H9 (cell line): ENCODE results near the gene ZNF628. TPM values are rescaled to one million over a fixed set of nuclear protein-coding genes. Genes with fewer than 3 reads are reported as not detected.

Source experiments
- DNase-seq: peaks from one replicate; pipeline ENCODE4 v3.0.0-alpha.2; 2017
- H2AFZ ChIP-seq: one replicate; pipeline ENCODE4 v1.6.1; 2013; ENCODE audit warnings: mild to moderate bottlenecking, low read length, control low read depth, moderate library complexity
- H2AK5ac ChIP-seq: 2 replicates; pipeline ENCODE4 v1.6.1; 2013; ENCODE audit warnings: low read length, control low read depth, mixed read lengths; ENCODE audit not compliant: insufficient read length
- H2BK120ac ChIP-seq: one replicate; pipeline ENCODE4 v1.6.1; 2013; ENCODE audit warnings: low read depth, mild to moderate bottlenecking, low read length, control low read depth, inconsistent platforms; ENCODE audit not compliant: poor library complexity, severe bottlenecking
- H2BK12ac ChIP-seq: 2 replicates; pipeline ENCODE4 v1.6.1; 2013; ENCODE audit warnings: low read length, control low read depth, mixed read lengths, low read depth; ENCODE audit not compliant: insufficient read length
- H2BK15ac ChIP-seq: 2 replicates; pipeline ENCODE4 v1.6.1; 2013; ENCODE audit warnings: low read depth, low read length, control low read depth
- H2BK20ac ChIP-seq: one replicate; pipeline ENCODE4 v1.6.1; 2013; ENCODE audit warnings: low read depth, mild to moderate bottlenecking, low read length, control low read depth, inconsistent platforms; ENCODE audit not compliant: poor library complexity, severe bottlenecking
- H2BK5ac ChIP-seq: 2 replicates; pipeline ENCODE4 v1.6.1; 2013; ENCODE audit warnings: low read length, control low read depth, mixed read lengths; ENCODE audit not compliant: insufficient read length
- H3K14ac ChIP-seq: 2 replicates; pipeline ENCODE4 v1.6.1; 2013; ENCODE audit warnings: low read length, control low read depth; ENCODE audit not compliant: insufficient read depth
- H3K18ac ChIP-seq: 2 replicates; pipeline ENCODE4 v1.6.1; 2013; ENCODE audit warnings: low read depth, mild to moderate bottlenecking, mixed read lengths, low read length, control low read depth; ENCODE audit not compliant: insufficient read length
- H3K23ac ChIP-seq: 2 replicates; pipeline ENCODE4 v1.6.1; 2013; ENCODE audit warnings: low read length, control low read depth, mixed read lengths, low read depth; ENCODE audit not compliant: insufficient read length
- H3K23me2 ChIP-seq: 2 replicates; pipeline ENCODE4 v1.6.1; 2013; ENCODE audit warnings: low read depth, mild to moderate bottlenecking, mixed read lengths, low read length, control low read depth; ENCODE audit not compliant: insufficient read length, poor library complexity, severe bottlenecking
- H3K27ac ChIP-seq: 2 replicates; pipeline ENCODE4 v1.5.1; 2013; ENCODE audit warnings: low read length, control low read depth, mixed read lengths, low read depth; ENCODE audit not compliant: insufficient read length
- H3K27me3 ChIP-seq: 2 replicates; pipeline ENCODE4 v1.6.1; 2013; ENCODE audit warnings: low read length, control low read depth, inconsistent platforms; ENCODE audit not compliant: insufficient read depth
- H3K4ac ChIP-seq: 2 replicates; pipeline ENCODE4 v1.6.1; 2013; ENCODE audit warnings: low read depth, mild to moderate bottlenecking, control low read depth, inconsistent platforms, low read length, moderate library complexity
- H3K4me1 ChIP-seq: 2 replicates; pipeline ENCODE4 v1.6.1; 2013; ENCODE audit warnings: low read length, control low read depth, inconsistent platforms; ENCODE audit not compliant: insufficient read depth
- H3K4me2 ChIP-seq: 2 replicates; pipeline ENCODE4 v1.6.1; 2013; ENCODE audit warnings: low read length, control low read depth, mixed read lengths; ENCODE audit not compliant: insufficient read length, insufficient read depth
- H3K56ac ChIP-seq: 2 replicates; pipeline ENCODE4 v1.6.1; 2013; ENCODE audit warnings: low read depth, mild to moderate bottlenecking, mixed read lengths, low read length, control low read depth; ENCODE audit not compliant: insufficient read length
- H3K79me1 ChIP-seq: 2 replicates; pipeline ENCODE4 v1.6.1; 2013; ENCODE audit warnings: low read depth, mild to moderate bottlenecking, moderate library complexity, low read length, control low read depth, inconsistent platforms; ENCODE audit not compliant: insufficient read depth, poor library complexity, severe bottlenecking
- H3K79me2 ChIP-seq: 2 replicates; pipeline ENCODE4 v1.6.1; 2013; ENCODE audit warnings: low read length, control low read depth, inconsistent platforms; ENCODE audit not compliant: insufficient read depth
- H3K9ac ChIP-seq: 2 replicates; pipeline ENCODE4 v1.6.1; 2013; ENCODE audit warnings: low read length, control low read depth, mixed read lengths; ENCODE audit not compliant: insufficient read length; ENCODE audit errors: extremely low read depth
- H3K9me3 ChIP-seq: one replicate; pipeline ENCODE4 v1.6.1; 2013; ENCODE audit warnings: low read depth, low read length, inconsistent platforms; ENCODE audit not compliant: control insufficient read depth
- H3T11ph ChIP-seq: one replicate; pipeline ENCODE4 v1.6.1; 2013; ENCODE audit warnings: mild to moderate bottlenecking, low read length, control low read depth, inconsistent platforms
- H4K20me1 ChIP-seq: one replicate; pipeline ENCODE4 v1.6.1; 2013; ENCODE audit not compliant: control insufficient read depth, insufficient read length, insufficient read depth
- H4K5ac ChIP-seq: 2 replicates; pipeline ENCODE4 v1.6.1; 2013; ENCODE audit warnings: low read depth, mild to moderate bottlenecking, mixed read lengths, low read length, control low read depth; ENCODE audit not compliant: insufficient read length
- H4K8ac ChIP-seq: replicated peaks from 2 replicates; pipeline ENCODE4 v1.6.1; 2013; ENCODE audit warnings: low read length, control low read depth, mixed read lengths, low read depth; ENCODE audit not compliant: insufficient read length
- H4K91ac ChIP-seq: 2 replicates; pipeline ENCODE4 v1.6.1; 2013; ENCODE audit warnings: low read depth, mild to moderate bottlenecking, moderate library complexity, mixed read lengths, low read length, control low read depth; ENCODE audit not compliant: insufficient read length
- H3K27ac Mint-ChIP-seq, 3 experiments: 2 replicates in 2 of 3; 3 replicates in 1 of 3; pipeline ENCODE4 v1.8.0; 2020 to 2021; ENCODE audit warnings: mixed read lengths in 3 of 3, mild to moderate bottlenecking in 1 of 3, moderate library complexity in 1 of 3
- H3K27me3 Mint-ChIP-seq: 2 replicates; pipeline ENCODE4 v1.8.0; 2021; ENCODE audit warnings: low read depth, mild to moderate bottlenecking, moderate library complexity, mixed read lengths
- H3K36me3 Mint-ChIP-seq, 3 experiments: 2 replicates in 2 of 3; 3 replicates in 1 of 3; pipeline ENCODE4 v1.8.0; 2020 to 2021; ENCODE audit warnings: low read depth in 3 of 3, mixed read lengths in 3 of 3; ENCODE audit not compliant: insufficient read depth in 1 of 3
- H3K4me1 Mint-ChIP-seq, 2 experiments: 2 replicates each; pipeline ENCODE4 v1.8.0; 2020; ENCODE audit warnings: mixed read lengths in 2 of 2
- H3K4me3 Mint-ChIP-seq, 2 experiments: 2 replicates in 1 of 2; 3 replicates in 1 of 2; pipeline ENCODE4 v1.8.0; 2020 to 2021; ENCODE audit warnings: mild to moderate bottlenecking in 2 of 2, mixed read lengths in 2 of 2, moderate library complexity in 1 of 2
- H3K9me3 Mint-ChIP-seq, 2 experiments: 2 replicates in 1 of 2; 3 replicates in 1 of 2; pipeline ENCODE4 v1.8.0; 2020; ENCODE audit warnings: mild to moderate bottlenecking in 2 of 2, mixed read lengths in 2 of 2, moderate library complexity in 1 of 2
- CTCF ChIP-seq: fragments of 200-600 bp; sonication (generic); conservative IDR thresholded peaks from 3 replicates; pipeline ENCODE4 v1.8.0; 2021; ENCODE audit warnings: antibody characterized with exemption, mild to moderate bottlenecking
- WGBS: extraction: QIAGEN DNeasy Blood & Tissue Kit; methylation state at CpG from one replicate; pipeline ENCODE4 v1.1.7; 2013; ENCODE audit warnings: missing lambda C conversion rate, low lambda C conversion rate, mixed read lengths; ENCODE audit not compliant: insufficient read length; ENCODE audit errors: extremely low coverage; 5-methylcytosine and 5-hydroxymethylcytosine counted together
- total RNA-seq: library from RNA; stranded (reverse); gene quantifications from 2 replicates; pipeline ENCODE4 v1.2.1, GENCODE V29; 2021

Gene ZNF628
- total RNA-seq, 1 experiment from 2014 or later: 16.6 TPM

GRCh38 chr19:55443824-55444480 lies 32.5 kb upstream of the ZNF628 start:
- H3K4ac ChIP-seq: no peak overlapping the region
- H3K36me3 Mint-ChIP-seq: no peaks in the 10 kb centered on the region; a peak in 1 of 7 replicates

More at GRCh38 chr19:55443824-55444480, 32.5 kb upstream of the ZNF628 start:
- Histone ChIP-seq H4K8ac (no peak overlapping the region), H4K5ac (no peak overlapping the region), H3K9ac (no peak overlapping the region), H3K27me3 (peaks cover 49% of the 10 kb centered on the region), H3K4me2 (peak overlapping the region; percentile 69), H3K27ac (no peak overlapping the region), H4K91ac (no peak overlapping the region), H3T11ph (no peak overlapping the region), H2BK5ac (no peak overlapping the region), H3K14ac (no peak overlapping the region), H2BK12ac (no peak overlapping the region), H2AK5ac (no peak overlapping the region), H3K18ac (no peak overlapping the region), H3K79me1 (no peaks in the 10 kb centered on the region), H3K79me2 (no peaks in the 10 kb centered on the region), H3K23me2 (peaks cover 21% of the 10 kb centered on the region), H3K4me1 (0 out of 2 replicates have a peak, but pooled peaks cover 2% of the 10 kb centered on the region), H3K9me3 (no peaks in the 10 kb centered on the region), H2BK120ac (no peak overlapping the region), H4K20me1 (no peaks in the 10 kb centered on the region), H2BK20ac (no peak overlapping the region), H3K23ac (no peak overlapping the region), H2BK15ac (no peak overlapping the region), H2AFZ (no peak overlapping the region), H3K56ac (no peak overlapping the region)
- no peak overlapping the region for H3K27ac Mint-ChIP-seq
- H3K9me3 Mint-ChIP-seq: peaks cover 0 to 5% of the 10 kb centered on the region in 2 experiments; a peak in 3 of 5 replicates
- H3K4me3 Mint-ChIP-seq: peak overlapping the region in 1 of 2 experiments; percentile 89; a peak in 3 of 5 replicates
- peaks cover 13 to 28% of the 10 kb centered on the region in 2 experiments for H3K4me1 Mint-ChIP-seq
- WGBS: no CpG with 5 or more reads among the region's 18 CpGs
- H3K27me3 Mint-ChIP-seq: peaks cover 33% of the 10 kb centered on the region
- no peak for TF ChIP-seq CTCF
- no peak for DNase-seq
